HG02973 (cell line): ENCODE measurements around the gene NPC1L1.
A peak's percentile ranks its signal among the peaks of the same experiment; 100 is the strongest.

Experiments used
- ATAC-seq: cut with Tn5 transposase; IDR thresholded peaks from one replicate; pipeline ENCODE4 v1.9.1; 2021; ENCODE audit warnings: moderate library complexity; ENCODE audit not compliant: unreplicated experiment

Gene NPC1L1, protein sequence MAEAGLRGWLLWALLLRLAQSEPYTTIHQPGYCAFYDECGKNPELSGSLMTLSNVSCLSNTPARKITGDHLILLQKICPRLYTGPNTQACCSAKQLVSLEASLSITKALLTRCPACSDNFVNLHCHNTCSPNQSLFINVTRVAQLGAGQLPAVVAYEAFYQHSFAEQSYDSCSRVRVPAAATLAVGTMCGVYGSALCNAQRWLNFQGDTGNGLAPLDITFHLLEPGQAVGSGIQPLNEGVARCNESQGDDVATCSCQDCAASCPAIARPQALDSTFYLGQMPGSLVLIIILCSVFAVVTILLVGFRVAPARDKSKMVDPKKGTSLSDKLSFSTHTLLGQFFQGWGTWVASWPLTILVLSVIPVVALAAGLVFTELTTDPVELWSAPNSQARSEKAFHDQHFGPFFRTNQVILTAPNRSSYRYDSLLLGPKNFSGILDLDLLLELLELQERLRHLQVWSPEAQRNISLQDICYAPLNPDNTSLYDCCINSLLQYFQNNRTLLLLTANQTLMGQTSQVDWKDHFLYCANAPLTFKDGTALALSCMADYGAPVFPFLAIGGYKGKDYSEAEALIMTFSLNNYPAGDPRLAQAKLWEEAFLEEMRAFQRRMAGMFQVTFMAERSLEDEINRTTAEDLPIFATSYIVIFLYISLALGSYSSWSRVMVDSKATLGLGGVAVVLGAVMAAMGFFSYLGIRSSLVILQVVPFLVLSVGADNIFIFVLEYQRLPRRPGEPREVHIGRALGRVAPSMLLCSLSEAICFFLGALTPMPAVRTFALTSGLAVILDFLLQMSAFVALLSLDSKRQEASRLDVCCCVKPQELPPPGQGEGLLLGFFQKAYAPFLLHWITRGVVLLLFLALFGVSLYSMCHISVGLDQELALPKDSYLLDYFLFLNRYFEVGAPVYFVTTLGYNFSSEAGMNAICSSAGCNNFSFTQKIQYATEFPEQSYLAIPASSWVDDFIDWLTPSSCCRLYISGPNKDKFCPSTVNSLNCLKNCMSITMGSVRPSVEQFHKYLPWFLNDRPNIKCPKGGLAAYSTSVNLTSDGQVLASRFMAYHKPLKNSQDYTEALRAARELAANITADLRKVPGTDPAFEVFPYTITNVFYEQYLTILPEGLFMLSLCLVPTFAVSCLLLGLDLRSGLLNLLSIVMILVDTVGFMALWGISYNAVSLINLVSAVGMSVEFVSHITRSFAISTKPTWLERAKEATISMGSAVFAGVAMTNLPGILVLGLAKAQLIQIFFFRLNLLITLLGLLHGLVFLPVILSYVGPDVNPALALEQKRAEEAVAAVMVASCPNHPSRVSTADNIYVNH (N-terminal part only)

DNA sequence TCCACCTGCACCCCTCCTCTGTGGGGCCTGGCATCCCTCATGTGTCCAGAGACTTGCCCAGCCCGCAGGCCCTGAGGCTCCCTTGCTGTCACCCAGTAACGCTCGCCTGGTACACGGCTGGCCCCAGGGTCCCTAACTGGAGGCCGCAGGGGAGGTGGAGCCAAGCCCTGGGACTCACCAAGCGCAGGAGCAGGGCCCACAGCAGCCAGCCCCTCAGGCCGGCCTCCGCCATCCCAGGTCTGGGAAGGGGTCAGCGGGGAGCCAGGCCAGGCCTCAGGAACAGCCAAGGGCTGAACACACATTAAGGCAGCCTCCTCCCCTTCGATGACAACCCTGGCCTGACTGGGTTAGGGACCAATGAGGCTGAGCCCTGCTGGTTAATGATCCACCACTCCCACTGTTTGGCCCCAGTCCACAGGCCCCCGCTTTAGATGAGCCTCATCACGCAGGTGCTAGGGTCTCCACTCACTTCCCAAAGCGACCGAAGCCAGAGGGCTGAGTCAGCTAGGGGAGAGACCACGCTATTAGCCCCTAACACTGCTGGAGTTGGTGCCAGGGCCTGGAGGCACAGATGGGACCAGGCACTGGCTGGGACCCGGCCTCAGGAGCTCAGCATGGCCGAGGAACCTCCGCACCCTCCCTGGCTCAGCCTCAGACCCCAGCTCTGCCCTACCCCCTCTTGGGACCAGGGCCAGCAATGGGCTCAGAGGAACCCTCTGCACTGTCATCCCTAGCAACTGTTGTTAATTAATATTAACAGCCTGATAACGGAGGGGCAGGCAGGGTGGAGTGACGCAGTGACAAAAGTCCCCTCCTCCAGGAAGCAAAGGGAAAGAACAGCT lies at the start of gene NPC1L1:
Gene NPC1L1 (minus strand): TSS at position 303 of the 842 bp plus-strand sequence. CDS start 71 bp downstream, at position 232.
- no peak for ATAC-seq

GRCh38 chr7:44590910-44591309 lies 49.8 kb upstream of the NPC1L1 start:
- no peak for ATAC-seq

DNA sequence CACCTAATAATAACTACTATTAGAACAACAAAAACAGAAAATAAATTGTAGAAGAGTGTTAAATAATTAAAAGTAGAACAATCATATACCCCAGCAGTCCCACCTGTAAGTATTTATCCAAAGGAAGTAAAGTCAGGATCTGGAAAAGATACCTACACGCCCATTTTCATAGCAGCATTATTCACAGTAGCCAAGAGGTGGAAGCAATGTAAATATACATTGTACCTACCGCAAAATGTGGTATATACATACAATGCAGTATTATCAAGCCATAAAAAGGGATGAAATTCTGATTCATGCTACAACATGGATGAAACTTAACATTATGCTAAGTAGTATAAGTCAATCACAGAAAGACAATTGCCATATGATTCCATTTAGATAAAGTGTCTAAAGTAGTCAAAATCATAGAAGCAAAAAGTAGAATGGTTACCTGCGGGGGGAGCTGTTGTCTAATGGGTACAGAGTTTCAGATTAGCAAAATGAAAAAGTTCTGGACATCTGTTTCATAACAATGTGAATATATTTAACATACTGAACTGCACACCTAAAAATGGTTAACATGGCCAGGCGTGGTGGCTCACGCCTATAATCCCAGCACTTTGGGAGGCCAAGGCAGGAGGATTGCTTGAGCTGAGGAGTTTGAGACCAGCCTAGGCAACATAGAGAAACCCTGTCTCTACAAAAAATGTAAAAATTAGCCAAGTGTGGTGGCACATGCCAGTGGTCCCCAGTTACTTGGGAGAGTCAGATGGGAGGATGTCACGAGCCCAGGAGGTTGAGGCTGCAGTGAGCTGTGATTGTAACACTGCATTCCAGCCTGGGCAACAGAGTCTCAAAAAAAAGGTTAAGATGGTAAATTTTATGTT lies 46.9 kb upstream of the NPC1L1 start:
- no peak for ATAC-seq

GRCh38 chr7:44583146-44583865 lies 42.2 kb upstream of the NPC1L1 start:
- ATAC-seq = no peak

DNA sequence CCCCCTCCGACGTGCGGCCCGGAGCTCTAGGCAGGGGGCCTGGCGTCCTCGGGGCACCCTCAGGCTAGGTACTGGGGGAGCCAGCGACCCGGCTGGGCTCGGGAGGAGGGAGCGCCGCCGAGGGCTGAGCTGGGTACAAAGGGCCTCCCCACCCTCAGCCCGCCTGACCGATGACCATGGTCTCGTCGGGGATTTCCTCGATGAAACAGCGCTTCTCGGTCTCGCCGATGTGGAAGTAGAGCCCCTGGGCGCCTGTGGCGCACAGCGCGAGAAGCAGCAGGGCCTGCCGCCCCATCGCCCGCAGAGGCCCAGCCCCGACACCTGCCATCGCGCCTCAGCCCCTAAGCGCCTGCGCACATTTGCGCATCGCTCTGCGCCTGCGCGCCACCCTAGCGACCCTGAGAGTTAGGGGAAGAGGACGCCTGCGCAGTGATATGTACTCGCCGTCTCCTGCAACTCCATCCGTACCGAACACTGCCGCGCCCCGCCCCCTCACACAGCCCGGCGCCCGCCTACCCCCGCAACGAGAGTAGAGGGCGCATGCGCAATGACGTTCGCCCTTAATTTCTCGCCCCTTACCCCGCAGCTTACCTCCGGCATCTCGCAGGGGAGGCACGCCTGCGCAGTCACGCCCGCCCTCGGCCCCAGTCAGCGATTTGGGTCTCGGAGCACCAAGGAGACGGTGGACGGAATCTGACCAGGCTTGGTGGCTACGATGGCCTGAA lies 40.9 kb upstream of the NPC1L1 start, which contains the start of gene TMED4:
Gene TMED4 (minus strand): TSS at position 353 of the 725 bp plus-strand sequence. CDS start 25 bp downstream, at position 328.
- ATAC-seq = peak; percentile 86

- ATAC-seq = peak; percentile 23
Measured at GRCh38 chr7:44580945-44581878, 40.1 kb upstream of the NPC1L1 start.

GRCh38 chr7:44576228-44576627 lies 35.1 kb upstream of the NPC1L1 start:
- ATAC-seq = no peak

DNA sequence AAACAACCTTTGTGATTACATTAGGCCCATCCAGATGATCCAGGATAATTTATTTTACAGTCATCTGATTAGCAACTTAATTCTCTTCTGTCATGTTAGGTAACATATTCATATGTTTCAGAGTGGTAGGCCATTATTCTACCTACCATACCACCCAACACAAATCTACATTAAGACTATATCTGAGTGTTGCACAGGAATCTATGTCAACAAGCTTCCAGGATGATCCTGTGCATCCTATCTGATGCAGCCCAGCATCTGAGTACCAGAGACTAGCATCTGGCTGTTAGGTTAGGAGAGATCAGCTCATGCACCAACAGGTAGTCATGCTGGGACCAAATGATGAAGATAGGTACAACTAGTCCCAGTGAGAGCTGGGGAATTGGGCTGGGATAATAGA lies 33.9 kb upstream of the NPC1L1 start:
- no peak for ATAC-seq

- no peak for ATAC-seq
Measured at GRCh38 chr7:44574287-44574872, 33.2 kb upstream of the NPC1L1 start.

GRCh38 chr7:44573464-44574286 lies 32.5 kb upstream of the NPC1L1 start, which contains the start of gene DDX56:
Gene DDX56, minus strand, starts transcription at chr7:44573908. Its CDS starts 13 bp downstream, at chr7:44573895.
- ATAC-seq = peak; percentile 83

DNA sequence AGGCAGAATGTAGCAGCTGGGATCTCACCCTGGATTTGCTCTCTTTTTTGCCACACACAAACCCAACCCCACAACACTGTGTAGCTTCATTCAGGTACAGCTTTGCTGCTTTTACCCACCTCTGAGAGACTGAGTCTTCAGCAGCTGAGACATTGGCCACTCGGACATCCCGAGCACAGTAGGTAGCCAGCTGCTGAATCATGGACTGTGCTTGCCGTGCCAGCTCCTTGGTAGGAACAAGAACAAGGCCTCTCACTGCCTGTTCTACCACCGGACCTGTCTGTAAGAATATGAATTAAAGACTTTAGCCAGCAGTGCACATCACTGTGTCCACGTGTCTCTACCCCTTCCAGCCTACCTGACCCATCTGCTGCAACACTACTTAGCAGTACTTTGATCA lies 31.6 kb upstream of the NPC1L1 start:
- no peak for ATAC-seq

DNA sequence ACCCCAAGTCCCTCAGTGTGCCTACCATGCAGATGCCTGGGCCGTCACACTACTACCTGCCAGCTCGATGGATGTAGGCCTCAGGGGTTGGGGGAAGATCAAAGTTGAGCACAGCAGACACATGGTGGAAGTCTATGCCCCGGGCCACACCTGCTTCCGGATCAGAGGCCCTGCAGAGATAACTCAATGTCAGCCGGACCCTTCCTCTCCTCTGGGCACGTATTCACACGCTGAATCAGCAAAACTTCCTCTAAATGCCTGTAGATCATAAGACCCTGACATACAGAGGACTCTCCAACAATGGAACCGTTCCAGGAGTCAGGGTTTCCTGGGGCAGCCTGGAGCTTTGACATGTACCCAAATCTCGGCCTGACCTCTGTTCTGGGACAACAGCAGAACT lies 28.8 kb upstream of the NPC1L1 start:
- no peak for ATAC-seq

- no peak for ATAC-seq
Measured at GRCh38 chr7:44568771-44569560, 27.8 kb upstream of the NPC1L1 start.

DNA sequence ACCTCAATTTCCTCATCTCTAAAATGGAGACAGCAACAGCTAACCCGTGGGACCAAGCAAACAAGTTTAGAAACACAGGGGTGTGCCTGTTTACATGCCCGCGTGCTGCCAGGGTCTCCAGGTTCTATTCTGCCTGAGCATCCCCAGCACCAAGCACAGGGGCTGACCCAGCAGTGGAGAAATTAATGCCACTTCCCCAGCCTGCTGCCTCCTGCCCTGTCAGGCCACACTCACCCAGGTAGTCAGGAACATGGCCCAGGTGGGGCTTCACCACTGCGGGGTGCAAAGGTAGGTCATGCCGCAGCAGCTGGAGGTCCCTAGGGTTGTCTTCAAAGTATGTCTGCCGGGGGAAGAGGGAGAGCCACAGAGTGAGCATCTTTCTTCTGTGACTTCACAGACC lies 26.8 kb upstream of the NPC1L1 start:
- no peak for ATAC-seq
